H9 (cell line): Measurements from ENCODE around the gene ITPR1. TPM values are rescaled to one million over a fixed set of nuclear protein-coding genes. Genes with fewer than 3 reads are reported as not detected.

Experiments
- DNase-seq: peaks from one replicate; pipeline ENCODE4 v3.0.0-alpha.2; 2017
- H2AFZ ChIP-seq: one replicate; pipeline ENCODE4 v1.6.1; 2013; ENCODE audit warnings: mild to moderate bottlenecking, low read length, control low read depth, moderate library complexity
- H2AK5ac ChIP-seq: 2 replicates; pipeline ENCODE4 v1.6.1; 2013; ENCODE audit warnings: low read length, control low read depth, mixed read lengths; ENCODE audit not compliant: insufficient read length
- H2BK120ac ChIP-seq: one replicate; pipeline ENCODE4 v1.6.1; 2013; ENCODE audit warnings: low read depth, mild to moderate bottlenecking, low read length, control low read depth, inconsistent platforms; ENCODE audit not compliant: poor library complexity, severe bottlenecking
- H2BK12ac ChIP-seq: 2 replicates; pipeline ENCODE4 v1.6.1; 2013; ENCODE audit warnings: low read length, control low read depth, mixed read lengths, low read depth; ENCODE audit not compliant: insufficient read length
- H2BK15ac ChIP-seq: 2 replicates; pipeline ENCODE4 v1.6.1; 2013; ENCODE audit warnings: low read depth, low read length, control low read depth
- H2BK20ac ChIP-seq: one replicate; pipeline ENCODE4 v1.6.1; 2013; ENCODE audit warnings: low read depth, mild to moderate bottlenecking, low read length, control low read depth, inconsistent platforms; ENCODE audit not compliant: poor library complexity, severe bottlenecking
- H2BK5ac ChIP-seq: 2 replicates; pipeline ENCODE4 v1.6.1; 2013; ENCODE audit warnings: low read length, control low read depth, mixed read lengths; ENCODE audit not compliant: insufficient read length
- H3K14ac ChIP-seq: 2 replicates; pipeline ENCODE4 v1.6.1; 2013; ENCODE audit warnings: low read length, control low read depth; ENCODE audit not compliant: insufficient read depth
- H3K18ac ChIP-seq: 2 replicates; pipeline ENCODE4 v1.6.1; 2013; ENCODE audit warnings: low read depth, mild to moderate bottlenecking, mixed read lengths, low read length, control low read depth; ENCODE audit not compliant: insufficient read length
- H3K23ac ChIP-seq: 2 replicates; pipeline ENCODE4 v1.6.1; 2013; ENCODE audit warnings: low read length, control low read depth, mixed read lengths, low read depth; ENCODE audit not compliant: insufficient read length
- H3K23me2 ChIP-seq: 2 replicates; pipeline ENCODE4 v1.6.1; 2013; ENCODE audit warnings: low read depth, mild to moderate bottlenecking, mixed read lengths, low read length, control low read depth; ENCODE audit not compliant: insufficient read length, poor library complexity, severe bottlenecking
- H3K27ac ChIP-seq: 2 replicates; pipeline ENCODE4 v1.5.1; 2013; ENCODE audit warnings: low read length, control low read depth, mixed read lengths, low read depth; ENCODE audit not compliant: insufficient read length
- H3K27me3 ChIP-seq: 2 replicates; pipeline ENCODE4 v1.6.1; 2013; ENCODE audit warnings: low read length, control low read depth, inconsistent platforms; ENCODE audit not compliant: insufficient read depth
- H3K4ac ChIP-seq: 2 replicates; pipeline ENCODE4 v1.6.1; 2013; ENCODE audit warnings: low read depth, mild to moderate bottlenecking, control low read depth, inconsistent platforms, low read length, moderate library complexity
- H3K4me1 ChIP-seq: 2 replicates; pipeline ENCODE4 v1.6.1; 2013; ENCODE audit warnings: low read length, control low read depth, inconsistent platforms; ENCODE audit not compliant: insufficient read depth
- H3K4me2 ChIP-seq: 2 replicates; pipeline ENCODE4 v1.6.1; 2013; ENCODE audit warnings: low read length, control low read depth, mixed read lengths; ENCODE audit not compliant: insufficient read length, insufficient read depth
- H3K56ac ChIP-seq: 2 replicates; pipeline ENCODE4 v1.6.1; 2013; ENCODE audit warnings: low read depth, mild to moderate bottlenecking, mixed read lengths, low read length, control low read depth; ENCODE audit not compliant: insufficient read length
- H3K79me1 ChIP-seq: 2 replicates; pipeline ENCODE4 v1.6.1; 2013; ENCODE audit warnings: low read depth, mild to moderate bottlenecking, moderate library complexity, low read length, control low read depth, inconsistent platforms; ENCODE audit not compliant: insufficient read depth, poor library complexity, severe bottlenecking
- H3K79me2 ChIP-seq: 2 replicates; pipeline ENCODE4 v1.6.1; 2013; ENCODE audit warnings: low read length, control low read depth, inconsistent platforms; ENCODE audit not compliant: insufficient read depth
- H3K9ac ChIP-seq: 2 replicates; pipeline ENCODE4 v1.6.1; 2013; ENCODE audit warnings: low read length, control low read depth, mixed read lengths; ENCODE audit not compliant: insufficient read length; ENCODE audit errors: extremely low read depth
- H3K9me3 ChIP-seq: one replicate; pipeline ENCODE4 v1.6.1; 2013; ENCODE audit warnings: low read depth, low read length, inconsistent platforms; ENCODE audit not compliant: control insufficient read depth
- H3T11ph ChIP-seq: one replicate; pipeline ENCODE4 v1.6.1; 2013; ENCODE audit warnings: mild to moderate bottlenecking, low read length, control low read depth, inconsistent platforms
- H4K20me1 ChIP-seq: one replicate; pipeline ENCODE4 v1.6.1; 2013; ENCODE audit not compliant: control insufficient read depth, insufficient read length, insufficient read depth
- H4K5ac ChIP-seq: 2 replicates; pipeline ENCODE4 v1.6.1; 2013; ENCODE audit warnings: low read depth, mild to moderate bottlenecking, mixed read lengths, low read length, control low read depth; ENCODE audit not compliant: insufficient read length
- H4K8ac ChIP-seq: replicated peaks from 2 replicates; pipeline ENCODE4 v1.6.1; 2013; ENCODE audit warnings: low read length, control low read depth, mixed read lengths, low read depth; ENCODE audit not compliant: insufficient read length
- H4K91ac ChIP-seq: 2 replicates; pipeline ENCODE4 v1.6.1; 2013; ENCODE audit warnings: low read depth, mild to moderate bottlenecking, moderate library complexity, mixed read lengths, low read length, control low read depth; ENCODE audit not compliant: insufficient read length
- H3K27ac Mint-ChIP-seq, 3 experiments: 2 replicates in 2 of 3; 3 replicates in 1 of 3; pipeline ENCODE4 v1.8.0; 2020 to 2021; ENCODE audit warnings: mixed read lengths in 3 of 3, mild to moderate bottlenecking in 1 of 3, moderate library complexity in 1 of 3
- H3K27me3 Mint-ChIP-seq: 2 replicates; pipeline ENCODE4 v1.8.0; 2021; ENCODE audit warnings: low read depth, mild to moderate bottlenecking, moderate library complexity, mixed read lengths
- H3K36me3 Mint-ChIP-seq, 3 experiments: 2 replicates in 2 of 3; 3 replicates in 1 of 3; pipeline ENCODE4 v1.8.0; 2020 to 2021; ENCODE audit warnings: low read depth in 3 of 3, mixed read lengths in 3 of 3; ENCODE audit not compliant: insufficient read depth in 1 of 3
- H3K4me1 Mint-ChIP-seq, 2 experiments: 2 replicates each; pipeline ENCODE4 v1.8.0; 2020; ENCODE audit warnings: mixed read lengths in 2 of 2
- H3K4me3 Mint-ChIP-seq, 2 experiments: 2 replicates in 1 of 2; 3 replicates in 1 of 2; pipeline ENCODE4 v1.8.0; 2020 to 2021; ENCODE audit warnings: mild to moderate bottlenecking in 2 of 2, mixed read lengths in 2 of 2, moderate library complexity in 1 of 2
- H3K9me3 Mint-ChIP-seq, 2 experiments: 2 replicates in 1 of 2; 3 replicates in 1 of 2; pipeline ENCODE4 v1.8.0; 2020; ENCODE audit warnings: mild to moderate bottlenecking in 2 of 2, mixed read lengths in 2 of 2, moderate library complexity in 1 of 2
- WGBS: extraction: QIAGEN DNeasy Blood & Tissue Kit; methylation state at CpG from one replicate; pipeline ENCODE4 v1.1.7; 2013; ENCODE audit warnings: missing lambda C conversion rate, low lambda C conversion rate, mixed read lengths; ENCODE audit not compliant: insufficient read length; ENCODE audit errors: extremely low coverage; 5-methylcytosine and 5-hydroxymethylcytosine counted together
- total RNA-seq: library from RNA; stranded (reverse); gene quantifications from 2 replicates; pipeline ENCODE4 v1.2.1, GENCODE V29; 2021
- TF ChIP-seq, protein P1 (sequence below): fragments of 200-600 bp; sonication (generic); conservative IDR thresholded peaks from 3 replicates; pipeline ENCODE4 v1.8.0; 2021; ENCODE audit warnings: antibody characterized with exemption, mild to moderate bottlenecking

The ITPR1 gene
- total RNA-seq, 1 experiment from 2014 or later, result 4.2 TPM

DNA sequence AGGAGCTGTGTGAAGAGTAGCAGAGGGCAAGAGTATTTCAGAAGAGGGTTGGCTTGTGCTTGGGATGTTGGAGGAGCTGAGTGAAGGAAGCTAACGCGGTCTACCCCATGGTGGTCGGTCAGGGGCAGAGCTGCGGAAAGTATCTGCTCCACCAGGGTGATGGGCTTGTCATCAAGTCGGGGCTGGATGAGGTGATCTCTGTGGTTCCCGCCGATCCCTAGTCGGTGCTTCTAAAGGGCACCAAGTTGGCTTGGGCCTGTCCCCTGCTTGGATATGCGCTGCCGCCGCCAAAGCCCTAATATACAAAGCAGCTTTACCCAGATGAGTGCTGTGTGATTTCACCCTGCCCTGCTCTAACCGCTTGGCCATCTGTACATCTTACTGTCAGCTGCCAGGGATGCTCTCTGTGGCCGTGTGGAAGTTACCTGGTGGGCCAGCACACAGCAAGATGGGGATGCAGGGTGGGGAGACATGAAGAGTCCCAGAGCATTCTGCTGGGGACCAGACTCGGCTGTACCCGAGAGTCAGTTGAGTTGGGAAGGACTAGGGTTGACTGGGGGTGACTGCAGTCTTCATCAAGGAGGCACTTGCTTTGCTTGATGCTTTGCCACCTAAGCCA, 260.0 kb downstream of the ITPR1 start:
- H3K9ac ChIP-seq, result no peak overlapping the region
- H3K9me3 Mint-ChIP-seq, result no peaks in the 10 kb centered on the region

More for the DNA sequence above, 260.0 kb downstream of the ITPR1 start:
- Histone ChIP-seq H3T11ph (no peak overlapping the region), H4K8ac (no peak overlapping the region), H3K23me2 (no peaks in the 10 kb centered on the region), H3K14ac (no peak overlapping the region; the same call in 1 of the 2 replicates), H3K79me1 (no peaks in the 10 kb centered on the region), H3K4me2 (no peak overlapping the region), H2AFZ (no peak overlapping the region), H2AK5ac (no peak overlapping the region), H2BK5ac (no peak overlapping the region), H4K5ac (no peak overlapping the region), H2BK20ac (no peak overlapping the region), H3K79me2 (no peaks in the 10 kb centered on the region), H3K4me1 (peaks cover 2% of the 10 kb centered on the region; the same call in 1 of the 2 replicates), H3K27me3 (no peaks in the 10 kb centered on the region), H4K91ac (no peak overlapping the region), H2BK15ac (no peak overlapping the region), H3K27ac (no peak overlapping the region), H3K23ac (no peak overlapping the region), H3K9me3 (no peaks in the 10 kb centered on the region), H3K4ac (no peak overlapping the region), H2BK12ac (no peak overlapping the region), H4K20me1 (no peaks in the 10 kb centered on the region), H2BK120ac (no peak overlapping the region), H3K56ac (no peak overlapping the region), H3K18ac (no peak overlapping the region)
- no peak for DNase-seq
- H3K27me3 Mint-ChIP-seq, result no peaks in the 10 kb centered on the region
- no peak overlapping the region for H3K27ac Mint-ChIP-seq
- no peak overlapping the region for H3K4me3 Mint-ChIP-seq
- no CpG with 5 or more reads among the region's 15 CpGs for WGBS
- TF ChIP-seq, protein P1, sequence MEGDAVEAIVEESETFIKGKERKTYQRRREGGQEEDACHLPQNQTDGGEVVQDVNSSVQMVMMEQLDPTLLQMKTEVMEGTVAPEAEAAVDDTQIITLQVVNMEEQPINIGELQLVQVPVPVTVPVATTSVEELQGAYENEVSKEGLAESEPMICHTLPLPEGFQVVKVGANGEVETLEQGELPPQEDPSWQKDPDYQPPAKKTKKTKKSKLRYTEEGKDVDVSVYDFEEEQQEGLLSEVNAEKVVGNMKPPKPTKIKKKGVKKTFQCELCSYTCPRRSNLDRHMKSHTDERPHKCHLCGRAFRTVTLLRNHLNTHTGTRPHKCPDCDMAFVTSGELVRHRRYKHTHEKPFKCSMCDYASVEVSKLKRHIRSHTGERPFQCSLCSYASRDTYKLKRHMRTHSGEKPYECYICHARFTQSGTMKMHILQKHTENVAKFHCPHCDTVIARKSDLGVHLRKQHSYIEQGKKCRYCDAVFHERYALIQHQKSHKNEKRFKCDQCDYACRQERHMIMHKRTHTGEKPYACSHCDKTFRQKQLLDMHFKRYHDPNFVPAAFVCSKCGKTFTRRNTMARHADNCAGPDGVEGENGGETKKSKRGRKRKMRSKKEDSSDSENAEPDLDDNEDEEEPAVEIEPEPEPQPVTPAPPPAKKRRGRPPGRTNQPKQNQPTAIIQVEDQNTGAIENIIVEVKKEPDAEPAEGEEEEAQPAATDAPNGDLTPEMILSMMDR, result no peak
- peaks cover 0 to 2% (median 0%) of the 10 kb centered on the region in 3 experiments; a peak in 2 of 7 replicates for H3K36me3 Mint-ChIP-seq
- H3K4me1 Mint-ChIP-seq, result peaks cover 15 to 17% of the 10 kb centered on the region in 2 experiments
